SJSA1 (cell line): Measurements from ENCODE around the gene PIAS4. TPM values are rescaled to one million over a fixed set of nuclear protein-coding genes. Genes with fewer than 3 reads are reported as not detected.
"Not testable (repeated sequence)": the region's sequence is repeated elsewhere in the genome, so short reads cannot be mapped to it uniquely, and the experiment has no call there.

ENCODE experiments used
- DNase-seq, 2 experiments: peaks; one replicate each; pipeline ENCODE4 v3.0.0-alpha.2; 2015 to 2020; ENCODE audit warnings: low spot score in 2 of 2, low read depth in 1 of 2
- H3K27ac ChIP-seq: fragments of 250-450 bp; sonication (Bioruptor Pico); 2 replicates; pipeline ENCODE4 v1.5.1; 2020; ENCODE audit warnings: mild to moderate bottlenecking, moderate library complexity
- H3K27me3 ChIP-seq: fragments of 250-450 bp; sonication (Bioruptor Pico); replicated peaks from 2 replicates; pipeline ENCODE4 v1.5.1; 2020; ENCODE audit warnings: mild to moderate bottlenecking, moderate library complexity
- H3K36me3 ChIP-seq: fragments of 250-450 bp; sonication (Bioruptor Pico); 2 replicates; pipeline ENCODE4 v1.5.1; 2020; ENCODE audit warnings: mild to moderate bottlenecking
- H3K4me1 ChIP-seq: fragments of 250-450 bp; sonication (Bioruptor Pico); replicated peaks from 2 replicates; pipeline ENCODE4 v1.6.1; 2021; ENCODE audit warnings: mild to moderate bottlenecking
- H3K4me3 ChIP-seq: fragments of 250-450 bp; sonication (Bioruptor Pico); 2 replicates; pipeline ENCODE4 v1.5.1; 2020; ENCODE audit warnings: mild to moderate bottlenecking
- H3K9me3 ChIP-seq: fragments of 250-450 bp; sonication (Bioruptor Pico); replicated peaks from 2 replicates; pipeline ENCODE4 v1.5.1; 2020; ENCODE audit warnings: mild to moderate bottlenecking
- total RNA-seq: library from RNA; depleted of rRNA; stranded (reverse); fragments of >200 nt; shearing (Covaris generic); gene quantifications from 2 replicates; pipeline ENCODE4 v1.2.3, GENCODE V29; 2014; rRNA removed

The PIAS4 gene
- 17.3 and 20.7 TPM in 2 replicates for total RNA-seq

- Histone ChIP-seq H3K9me3 (peaks cover 2% of the 10 kb centered on the region), H3K4me3 (peak within 1 kb of the TSS; percentile 94), H3K36me3 (peaks cover 21% of the 10 kb centered on the region), H3K27ac (peak within 1 kb of the TSS; percentile 29; the same call in 1 of the 2 replicates), H3K4me1 (peaks cover 19% of the 10 kb centered on the region), H3K27me3 (no peaks in the 10 kb centered on the region)
- DNase-seq, result peak; percentile 96
These were observed at the start of gene PIAS4 for GRCh38 chr19:4007021-4007835. TSS of gene PIAS4 (plus strand) at chr19:4007736. CDS start at chr19:4007761, 25 bp downstream.

GRCh38 chr19:3958836-3959765 is 48.4 kb upstream of the PIAS4 start:
- Histone ChIP-seq H3K4me1 (peaks cover 7% of the 10 kb centered on the region), H3K27ac (no peak overlapping the region), H3K4me3 (no peak overlapping the region), H3K36me3 (peaks cover 98% of the 10 kb centered on the region), H3K27me3 (no peaks in the 10 kb centered on the region), H3K9me3 (no peaks in the 10 kb centered on the region)
- DNase-seq, result no peak

GRCh38 chr19:3959766-3960131 is 47.8 kb upstream of the PIAS4 start:
- H3K9me3 ChIP-seq, result no peaks in the 10 kb centered on the region
- H3K4me1 ChIP-seq, result peaks cover 7% of the 10 kb centered on the region
- H3K4me3 ChIP-seq, result no peak overlapping the region
- H3K36me3 ChIP-seq, result peaks cover 96% of the 10 kb centered on the region
- no peak for DNase-seq
- H3K27ac ChIP-seq, result no peak overlapping the region
- no peaks in the 10 kb centered on the region for H3K27me3 ChIP-seq

GRCh38 chr19:3961007-3961406 is 46.5 kb upstream of the PIAS4 start:
- H3K4me1 ChIP-seq, result peaks cover 7% of the 10 kb centered on the region
- H3K27me3 ChIP-seq, result no peaks in the 10 kb centered on the region
- no peak for DNase-seq
- H3K36me3 ChIP-seq, result peaks cover 96% of the 10 kb centered on the region
- H3K9me3 ChIP-seq, result no peaks in the 10 kb centered on the region
- H3K4me3 ChIP-seq, result no peak overlapping the region
- no peak overlapping the region for H3K27ac ChIP-seq

- Histone ChIP-seq H3K36me3 (peaks cover 94% of the 10 kb centered on the region), H3K4me3 (no peak overlapping the region), H3K4me1 (peaks cover 21% of the 10 kb centered on the region), H3K27ac (no peak overlapping the region), H3K9me3 (no peaks in the 10 kb centered on the region), H3K27me3 (no peaks in the 10 kb centered on the region)
- DNase-seq, result no peak
These were observed 43.9 kb upstream of the PIAS4 start for GRCh38 chr19:3963458-3964255.

- no peaks in the 10 kb centered on the region for H3K27me3 ChIP-seq
- H3K9me3 ChIP-seq, result no peaks in the 10 kb centered on the region
- H3K4me3 ChIP-seq, result no peak overlapping the region
- H3K4me1 ChIP-seq, result peaks cover 27% of the 10 kb centered on the region
- H3K27ac ChIP-seq, result no peak overlapping the region
- DNase-seq, result no peak
- peaks cover 90% of the 10 kb centered on the region for H3K36me3 ChIP-seq
These were observed 43.0 kb upstream of the PIAS4 start for GRCh38 chr19:3964256-3965194.

- Histone ChIP-seq H3K4me3 (no peak overlapping the region), H3K27ac (no peak overlapping the region), H3K36me3 (peaks cover 84% of the 10 kb centered on the region), H3K27me3 (no peaks in the 10 kb centered on the region), H3K9me3 (peaks cover 3% of the 10 kb centered on the region; the same call in 1 of the 2 replicates), H3K4me1 (peaks cover 31% of the 10 kb centered on the region)
- no peak for DNase-seq
These were observed 41.2 kb upstream of the PIAS4 start for GRCh38 chr19:3966051-3967017.

- peak overlapping the region; percentile 67 for H3K27ac ChIP-seq
- peaks cover 76% of the 10 kb centered on the region for H3K36me3 ChIP-seq
- H3K4me3 ChIP-seq, H3K27me3 ChIP-seq, DNase-seq, H3K9me3 ChIP-seq: not testable (repeated sequence)
- peaks cover 31% of the 10 kb centered on the region for H3K4me1 ChIP-seq
These were observed 39.6 kb upstream of the PIAS4 start for GRCh38 chr19:3967983-3968382.

GRCh38 chr19:3968556-3969434 is 38.7 kb upstream of the PIAS4 start:
- peak overlapping the region; percentile 78 for H3K27ac ChIP-seq
- H3K36me3 ChIP-seq, result peaks cover 68% of the 10 kb centered on the region
- H3K27me3 ChIP-seq, result no peaks in the 10 kb centered on the region
- H3K4me3 ChIP-seq, result peak overlapping the region; percentile 92
- peaks cover 31% of the 10 kb centered on the region for H3K4me1 ChIP-seq
- H3K9me3 ChIP-seq, result peaks cover 3% of the 10 kb centered on the region; the same call in 1 of the 2 replicates
- DNase-seq, result peak; percentile 99 to 100

GRCh38 chr19:3969435-3970312 is 37.9 kb upstream of the PIAS4 start:
- peak; percentile 82 to 85 for DNase-seq
- peaks cover 31% of the 10 kb centered on the region for H3K4me1 ChIP-seq
- H3K4me3 ChIP-seq, result peak overlapping the region; percentile 92
- H3K36me3 ChIP-seq, result peaks cover 62% of the 10 kb centered on the region
- peaks cover 3% of the 10 kb centered on the region; the same call in 1 of the 2 replicates for H3K9me3 ChIP-seq
- H3K27me3 ChIP-seq, result no peaks in the 10 kb centered on the region
- peak overlapping the region; percentile 78 for H3K27ac ChIP-seq
